Measurements from ENCODE around the gene HOXC6.

The HOXC6 gene

DNA sequence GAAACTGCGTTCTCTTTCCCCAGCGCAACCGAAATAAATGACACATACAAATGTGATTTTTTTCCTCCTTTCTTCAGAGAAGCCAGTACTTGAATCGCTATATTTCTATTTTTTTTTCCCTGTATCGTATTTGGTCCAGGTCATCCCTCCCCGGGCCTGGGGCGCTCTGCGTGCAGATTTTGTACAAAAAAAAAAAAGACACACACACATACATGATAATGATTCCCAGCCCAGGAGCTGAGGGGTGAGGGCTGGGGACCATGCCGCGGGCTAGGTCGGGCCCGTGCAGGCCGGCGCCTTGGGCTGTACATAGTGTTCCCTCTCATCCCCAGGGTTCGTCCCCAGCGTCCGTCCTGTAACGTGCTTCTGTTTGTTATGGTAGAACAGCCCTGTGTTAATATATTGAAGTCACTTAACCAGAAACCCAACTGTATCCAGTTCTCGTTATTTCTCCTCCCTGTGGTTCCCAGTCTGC lies 25.3 kb upstream of the HOXC6 start:
- no peak for DNase-seq

DNA sequence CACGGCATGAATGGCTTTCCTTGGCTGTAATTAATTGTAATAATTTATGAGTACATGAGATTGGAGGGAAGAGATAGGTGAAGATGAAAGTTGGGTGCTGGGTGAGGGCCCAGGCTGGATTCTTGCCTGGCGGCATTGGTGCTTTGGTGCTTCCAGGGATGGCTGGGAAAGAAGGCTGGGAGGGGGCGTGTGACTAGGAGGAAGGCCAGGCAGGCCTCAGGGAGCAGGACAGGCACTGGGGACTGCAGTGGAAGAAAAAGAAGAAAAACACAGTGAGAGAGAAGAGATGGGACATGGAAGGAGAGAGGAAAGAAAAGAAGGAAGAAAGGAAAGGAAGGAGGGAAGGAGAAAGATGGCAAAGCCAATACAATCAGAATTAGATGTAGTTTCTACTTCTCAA lies 24.6 kb upstream of the HOXC6 start:
- DNase-seq = no peak

DNA sequence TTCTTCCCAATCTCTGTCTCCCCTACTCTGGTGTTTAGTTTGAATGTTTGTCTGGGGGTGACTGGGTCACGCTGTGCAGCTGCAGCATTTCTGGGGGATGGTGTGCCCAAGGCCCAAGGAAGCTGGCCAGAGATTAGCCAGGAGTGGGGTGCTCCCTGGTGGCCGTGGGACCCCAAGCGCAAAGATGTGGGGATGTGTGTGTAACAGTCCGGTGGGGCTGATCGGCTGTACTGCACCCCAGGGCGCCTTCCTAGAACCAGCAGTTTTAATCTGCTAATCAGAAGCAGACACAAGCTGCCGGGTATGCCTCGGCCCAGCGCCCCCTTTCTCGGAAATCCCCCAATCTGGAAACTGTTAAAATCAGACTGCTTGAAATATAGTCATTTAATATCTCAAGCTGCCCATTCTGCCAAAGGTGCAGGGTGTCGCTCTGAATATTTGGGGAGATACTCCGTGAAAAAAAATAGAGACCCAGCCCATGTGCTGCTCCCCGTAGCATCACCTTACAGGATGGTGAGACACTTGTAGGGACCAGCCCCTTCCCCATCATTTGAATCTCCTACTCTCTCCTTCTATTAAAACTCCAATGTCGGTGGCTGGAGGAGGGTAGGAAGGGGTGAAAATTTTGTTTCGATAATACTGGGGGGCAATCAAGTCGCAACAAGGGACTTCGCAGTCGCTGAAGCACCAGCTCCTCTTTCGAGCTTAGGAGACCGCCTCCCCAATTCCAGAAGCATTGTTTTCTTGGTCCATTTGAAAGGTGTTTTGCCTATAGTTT lies 24.0 kb upstream of the HOXC6 start:
- no peak for DNase-seq

DNA sequence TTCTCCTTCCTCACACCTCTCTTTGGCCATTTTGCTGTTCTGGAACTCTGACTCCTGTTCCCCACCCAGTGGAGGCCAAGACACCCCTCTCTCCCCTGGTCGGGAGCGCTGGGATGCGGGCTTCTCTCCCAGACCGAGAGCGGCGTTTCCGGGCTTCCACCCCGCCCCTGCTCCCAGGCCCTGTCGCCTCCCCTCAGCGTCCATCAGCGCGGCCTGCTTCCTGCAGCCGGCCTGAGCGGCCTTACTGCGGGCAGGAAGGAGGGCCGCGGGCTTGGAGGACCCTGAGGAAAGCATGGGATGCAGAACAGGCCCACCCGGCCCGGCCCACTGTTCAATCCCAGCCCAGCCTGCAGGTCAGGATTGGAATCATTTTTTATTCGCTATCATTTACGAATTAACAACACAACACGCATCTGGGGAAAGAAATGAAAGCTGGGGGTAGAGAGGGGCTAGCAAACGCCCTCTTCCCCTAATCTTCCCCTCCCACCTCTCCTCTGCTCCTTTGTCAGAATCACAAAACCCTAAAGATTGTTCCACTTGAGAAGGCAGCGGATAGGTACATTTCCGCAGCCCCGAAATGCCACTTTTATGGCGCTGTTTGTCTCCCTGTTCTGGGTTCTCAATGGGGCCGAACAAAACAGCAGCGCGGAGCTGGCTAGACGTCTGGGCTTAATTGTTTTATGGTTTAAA lies 23.3 kb upstream of the HOXC6 start:
- no peak for DNase-seq

DNA sequence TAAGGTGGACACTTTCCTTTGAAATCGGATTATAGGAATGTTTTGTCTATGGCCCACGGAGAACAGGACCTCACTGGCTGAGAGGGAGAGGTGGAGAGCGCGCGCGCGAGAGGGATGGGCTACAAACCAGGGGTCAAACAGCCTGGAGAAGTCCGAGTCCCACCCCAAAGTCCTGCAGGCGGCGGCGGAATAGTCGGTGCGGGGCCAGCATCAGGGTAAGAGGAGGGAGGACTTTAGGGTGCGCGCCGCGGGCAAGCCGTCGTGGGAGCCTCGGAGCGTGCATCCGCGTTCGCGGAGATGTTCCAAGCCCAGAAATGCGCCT lies 22.7 kb upstream of the HOXC6 start:
- DNase-seq = no peak

DNA sequence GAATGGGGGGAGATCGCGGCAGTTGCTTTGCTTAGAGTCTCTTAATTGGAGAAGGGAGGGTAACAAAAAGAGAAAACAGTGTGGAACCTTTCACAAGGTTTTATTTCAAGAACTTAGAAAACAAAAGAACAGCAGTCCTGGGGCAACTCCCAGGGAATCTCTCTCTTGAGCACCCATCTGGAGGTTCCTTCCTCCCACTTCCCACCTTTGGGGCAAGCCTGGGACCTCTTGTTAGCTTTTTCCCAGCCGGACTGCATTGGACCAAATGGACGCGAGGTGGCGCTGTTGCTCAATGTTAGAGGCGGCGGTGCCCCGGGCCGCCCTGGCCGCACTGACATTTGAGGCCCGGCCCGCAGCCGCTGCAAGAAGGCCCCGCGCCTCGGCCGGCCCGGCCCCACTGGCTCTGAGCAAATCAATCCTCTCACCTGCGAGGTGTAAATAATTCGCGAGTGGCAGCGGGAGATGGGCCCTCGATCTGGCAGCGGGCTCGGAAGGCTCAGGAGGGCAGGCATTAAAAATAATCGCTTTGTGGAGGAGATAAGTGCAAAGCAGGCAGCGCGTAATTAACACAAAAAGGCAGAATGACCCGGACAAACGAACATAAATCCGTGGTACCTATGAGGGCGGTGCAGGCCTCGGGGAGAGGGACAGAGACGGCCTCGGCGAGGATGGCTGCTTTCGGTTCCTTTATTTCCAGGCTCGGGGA lies 22.2 kb upstream of the HOXC6 start:
- DNase-seq = peak; percentile 96

DNA sequence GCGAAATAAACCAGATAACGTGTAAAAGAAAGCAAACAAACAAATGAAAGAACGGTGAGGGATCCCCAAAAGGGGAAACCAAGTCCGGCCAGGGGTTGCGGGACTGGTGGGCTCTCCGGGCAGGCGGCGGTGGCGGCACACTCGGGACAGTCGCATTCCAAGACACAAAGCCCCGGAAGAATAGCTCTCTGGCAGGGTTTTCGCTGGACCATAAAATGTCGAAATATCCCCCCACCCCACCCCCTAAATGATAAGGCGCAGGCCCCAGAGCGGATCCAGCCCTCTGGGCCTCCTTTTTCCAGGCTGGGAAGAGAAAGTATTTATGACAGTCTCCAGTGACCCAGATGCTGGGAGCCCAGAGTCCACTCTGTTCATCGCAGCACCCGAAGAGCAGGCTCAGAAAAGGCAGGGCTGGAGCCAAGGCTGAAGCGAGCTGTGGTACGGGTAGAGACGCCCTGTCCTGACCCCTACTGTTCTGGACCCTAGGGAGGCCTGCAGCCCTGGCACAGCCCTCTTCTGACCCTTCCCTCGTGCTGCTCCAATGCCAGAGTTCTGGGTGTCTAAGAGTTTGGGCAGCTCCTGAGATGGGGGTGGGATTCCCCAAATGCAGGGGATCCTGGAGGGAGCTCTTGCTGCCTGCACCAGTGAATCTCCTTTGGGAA lies 21.6 kb upstream of the HOXC6 start:
- DNase-seq = no peak

DNA sequence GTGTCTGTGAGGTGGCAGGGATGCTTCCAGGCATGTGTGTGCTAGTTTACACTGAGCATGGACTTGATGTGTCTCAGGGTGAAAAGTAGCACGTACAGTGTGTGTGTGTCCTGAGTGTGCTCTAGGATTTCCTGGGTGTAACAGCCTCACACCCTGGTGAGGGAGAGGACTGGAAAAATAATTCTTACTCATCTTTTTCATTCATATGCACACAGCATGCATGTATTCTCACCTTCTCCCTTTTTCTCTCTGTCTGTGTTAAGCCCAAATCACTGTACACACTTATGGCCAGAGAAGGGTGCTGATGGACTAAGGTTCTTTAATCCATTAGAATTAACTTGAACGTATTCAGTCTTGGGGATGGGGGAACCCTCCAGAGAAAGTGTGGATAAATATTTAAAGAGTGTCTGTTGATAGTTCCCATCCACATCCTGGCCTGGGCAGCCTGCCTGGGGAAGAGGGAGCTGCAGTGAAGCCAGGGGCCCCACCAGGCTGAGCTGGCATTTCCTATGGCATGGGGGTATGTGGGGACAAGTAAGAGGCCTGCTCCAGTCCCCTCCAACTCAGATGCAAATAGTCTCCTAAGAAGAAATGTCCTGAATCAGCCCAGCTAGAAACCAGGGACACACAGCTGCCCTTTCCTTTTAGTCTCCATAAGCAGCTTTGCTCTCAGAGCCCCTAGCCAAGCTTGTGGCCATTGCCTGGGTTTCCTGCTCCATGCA lies 20.5 kb upstream of the HOXC6 start:
- no peak for DNase-seq

DNA sequence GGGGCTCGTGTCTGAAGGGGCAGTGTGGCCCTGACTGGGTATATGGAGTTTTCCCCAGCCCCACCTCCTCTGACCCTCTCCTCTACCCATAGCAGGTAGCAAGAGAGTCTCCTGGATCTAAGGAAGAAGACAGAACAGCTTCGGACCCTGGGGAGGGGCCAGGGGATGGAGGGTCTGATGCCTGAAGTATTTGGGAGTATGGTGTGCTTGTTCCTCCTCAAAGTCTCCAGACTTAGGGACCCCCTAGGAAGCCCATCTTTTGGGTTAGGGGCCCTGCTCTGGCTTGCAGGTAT lies 20.0 kb upstream of the HOXC6 start:
- no peak for DNase-seq

DNA sequence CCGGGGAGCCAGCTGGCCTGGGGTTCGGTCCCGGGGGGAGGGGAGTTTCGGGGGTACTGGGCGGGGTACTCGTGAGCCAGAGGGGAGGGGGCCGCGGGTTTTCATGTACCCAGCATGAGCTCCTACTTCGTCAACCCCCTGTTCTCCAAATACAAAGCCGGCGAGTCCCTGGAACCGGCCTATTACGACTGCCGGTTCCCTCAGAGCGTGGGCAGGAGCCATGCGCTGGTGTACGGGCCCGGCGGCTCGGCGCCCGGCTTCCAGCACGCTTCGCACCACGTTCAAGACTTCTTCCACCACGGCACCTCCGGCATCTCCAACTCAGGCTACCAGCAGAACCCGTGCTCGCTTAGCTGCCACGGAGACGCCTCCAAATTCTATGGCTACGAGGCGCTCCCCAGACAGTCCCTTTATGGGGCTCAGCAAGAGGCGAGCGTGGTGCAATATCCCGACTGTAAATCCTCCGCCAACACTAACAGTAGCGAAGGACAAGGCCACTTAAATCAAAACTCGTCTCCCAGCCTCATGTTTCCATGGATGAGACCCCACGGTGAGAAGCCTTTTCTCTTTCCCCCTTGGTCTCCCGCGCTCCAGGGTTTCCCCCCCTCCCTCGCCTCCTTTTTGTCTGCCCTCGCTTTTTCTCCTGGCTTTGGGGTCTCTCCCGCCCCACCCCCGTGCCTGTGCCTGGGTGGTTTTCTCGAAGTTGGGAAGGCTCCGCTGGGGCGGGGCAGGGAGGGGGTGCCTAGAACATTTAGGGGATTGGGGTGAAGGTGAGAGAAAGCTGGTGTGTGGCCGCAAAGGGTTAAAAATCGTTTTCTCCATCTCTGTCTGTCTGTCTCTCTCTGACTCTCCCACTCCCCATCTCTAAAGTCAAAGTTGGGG lies 18.8 kb upstream of the HOXC6 start:
- DNase-seq = no peak

DNA sequence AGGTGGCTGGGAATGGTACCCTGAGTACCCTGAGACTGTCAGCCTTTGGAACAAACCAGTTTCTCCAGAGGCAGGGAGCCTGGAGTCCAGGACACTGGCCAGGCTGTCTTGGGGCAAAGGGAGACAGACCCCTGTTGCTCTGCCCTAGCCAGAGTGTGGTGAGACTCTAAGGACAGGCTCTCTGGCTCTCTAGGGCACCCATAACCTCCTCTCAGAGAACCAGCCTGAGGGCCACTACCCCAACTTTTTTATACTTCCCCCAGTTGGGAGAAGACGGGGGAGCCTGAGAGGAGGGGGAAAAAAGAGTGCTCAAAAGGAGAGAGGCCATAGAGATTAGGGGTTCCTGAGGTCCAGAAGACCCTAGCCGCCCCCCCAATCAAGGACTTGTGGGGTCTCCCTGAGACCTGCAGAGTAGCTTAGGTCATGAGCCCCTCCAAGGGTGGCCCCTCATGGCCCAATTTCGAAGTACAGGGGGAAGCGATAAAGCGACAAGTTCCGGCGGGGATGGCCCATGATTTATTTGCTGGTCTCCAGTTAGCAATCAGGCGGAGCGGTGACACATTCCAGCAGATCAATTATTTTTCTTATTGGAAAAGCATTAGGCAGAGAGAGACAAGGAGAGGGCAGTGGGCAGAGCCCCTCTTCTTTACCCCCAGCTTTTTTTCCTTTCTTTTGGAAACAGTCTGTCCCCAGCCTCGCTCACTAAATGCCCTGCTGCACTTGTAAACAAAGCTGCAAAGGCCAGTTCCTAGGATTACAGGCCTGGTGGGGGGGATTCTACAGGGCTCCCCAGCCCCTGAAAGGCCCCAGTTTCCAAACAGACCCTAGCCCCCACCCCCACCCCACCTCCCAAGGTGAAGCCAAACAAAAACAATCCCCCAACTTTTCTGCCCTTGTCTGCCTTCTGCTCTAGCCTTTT lies 17.9 kb upstream of the HOXC6 start:
- no peak for DNase-seq

DNA sequence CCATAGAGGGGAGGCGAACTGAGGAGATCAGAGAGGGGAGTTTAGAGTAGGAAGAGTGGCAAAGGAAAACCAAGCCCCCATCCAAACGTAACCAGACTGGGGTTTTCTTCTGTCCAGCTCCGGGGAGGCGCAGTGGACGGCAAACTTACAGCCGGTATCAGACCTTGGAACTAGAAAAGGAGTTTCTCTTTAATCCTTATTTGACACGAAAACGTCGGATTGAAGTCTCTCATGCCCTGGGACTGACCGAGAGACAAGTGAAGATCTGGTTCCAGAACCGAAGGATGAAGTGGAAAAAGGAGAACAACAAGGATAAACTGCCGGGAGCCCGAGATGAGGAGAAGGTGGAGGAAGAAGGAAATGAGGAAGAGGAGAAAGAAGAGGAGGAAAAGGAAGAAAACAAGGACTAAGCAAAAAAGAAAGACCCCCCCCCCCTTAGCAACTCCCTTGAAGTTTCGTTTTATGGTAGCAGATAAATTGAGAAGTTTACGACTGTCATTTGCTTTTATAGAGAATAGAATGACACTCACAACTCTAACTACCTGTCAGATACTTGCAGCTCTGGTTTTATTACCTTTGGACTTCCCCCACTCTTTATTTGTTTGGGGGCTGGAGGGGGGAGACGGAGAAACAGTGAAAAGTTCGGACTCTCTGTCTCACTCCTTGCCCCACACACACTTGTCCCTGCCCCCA lies 17.1 kb upstream of the HOXC6 start:
- DNase-seq = no peak

DNA sequence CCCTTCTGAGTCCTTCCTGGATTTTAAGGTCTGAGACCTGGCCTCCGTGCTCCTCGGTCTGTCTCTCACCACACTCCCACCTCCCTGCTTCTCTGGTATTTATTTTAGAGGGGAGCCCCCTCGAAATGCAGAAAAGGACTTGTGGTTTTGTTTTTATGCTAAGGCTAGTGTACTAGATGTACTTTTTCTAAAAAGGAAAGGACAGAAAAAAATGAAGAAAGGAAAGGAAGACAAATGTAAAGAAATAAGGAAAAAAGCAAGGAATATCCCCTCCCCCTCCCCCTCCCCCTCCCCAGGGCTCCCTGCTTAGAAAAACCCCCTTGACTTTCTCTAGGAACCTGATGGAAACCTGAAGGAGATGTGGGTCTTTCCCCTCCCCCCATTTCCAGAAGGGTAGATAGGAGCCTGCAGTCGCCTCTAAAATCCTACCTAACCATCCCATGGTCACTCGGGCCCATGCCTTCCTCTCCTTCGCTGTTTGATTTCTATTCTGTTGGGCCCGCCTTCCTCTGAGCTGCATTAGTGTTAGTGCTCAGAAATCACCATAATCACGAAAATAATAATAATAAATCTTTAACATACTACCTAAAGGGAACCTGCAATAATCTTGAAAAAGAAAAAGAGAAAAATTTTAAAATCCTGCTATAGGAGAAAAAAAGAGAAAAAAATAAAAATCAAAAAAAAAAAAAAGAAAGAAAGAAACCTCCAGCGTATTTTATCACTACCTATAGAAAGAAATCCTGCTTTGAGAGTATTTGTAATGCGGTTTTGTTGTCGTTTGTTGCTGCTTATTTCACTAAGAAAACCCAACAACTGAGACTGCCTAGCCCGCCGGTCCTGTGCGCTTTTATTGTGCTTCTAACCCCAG lies 16.3 kb upstream of the HOXC6 start:
- DNase-seq = no peak

DNA sequence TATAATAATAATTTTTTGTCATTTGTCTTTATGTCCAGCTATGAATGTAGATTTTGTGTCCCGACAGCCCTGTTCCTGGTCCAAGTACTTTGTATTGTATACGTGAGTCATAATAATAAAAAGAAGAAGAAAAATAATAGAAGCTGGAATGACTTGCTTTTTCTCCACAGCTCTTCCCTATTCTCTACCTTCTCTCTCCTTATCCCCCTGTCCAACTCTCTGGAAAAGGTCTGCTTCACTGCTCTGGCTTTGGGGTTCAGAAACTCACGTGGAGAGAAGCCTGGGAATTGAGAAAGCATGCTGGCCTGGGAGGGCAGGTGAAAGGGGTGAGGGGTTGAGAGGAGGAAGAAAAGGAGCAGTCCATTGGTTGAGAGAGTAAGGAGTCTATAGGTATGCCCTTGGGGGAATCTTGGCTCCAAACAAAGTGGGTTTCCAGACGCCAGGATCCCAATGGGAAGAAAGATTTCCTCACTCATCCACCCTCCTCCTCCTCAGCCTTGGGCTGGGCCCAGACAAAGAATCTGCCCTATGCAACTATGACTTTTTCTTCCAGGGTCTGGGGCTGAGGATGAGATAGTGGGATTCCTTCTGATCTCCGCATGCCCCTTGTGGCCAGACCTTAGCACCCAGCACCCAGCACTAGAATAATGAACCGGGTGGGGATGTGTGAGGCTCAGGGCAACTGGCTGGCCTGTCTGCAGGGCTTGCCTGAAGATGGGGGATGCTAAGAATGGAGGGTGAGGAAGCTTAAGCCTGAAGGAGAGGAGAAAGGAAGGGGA lies 15.4 kb upstream of the HOXC6 start:
- DNase-seq = no peak

DNA sequence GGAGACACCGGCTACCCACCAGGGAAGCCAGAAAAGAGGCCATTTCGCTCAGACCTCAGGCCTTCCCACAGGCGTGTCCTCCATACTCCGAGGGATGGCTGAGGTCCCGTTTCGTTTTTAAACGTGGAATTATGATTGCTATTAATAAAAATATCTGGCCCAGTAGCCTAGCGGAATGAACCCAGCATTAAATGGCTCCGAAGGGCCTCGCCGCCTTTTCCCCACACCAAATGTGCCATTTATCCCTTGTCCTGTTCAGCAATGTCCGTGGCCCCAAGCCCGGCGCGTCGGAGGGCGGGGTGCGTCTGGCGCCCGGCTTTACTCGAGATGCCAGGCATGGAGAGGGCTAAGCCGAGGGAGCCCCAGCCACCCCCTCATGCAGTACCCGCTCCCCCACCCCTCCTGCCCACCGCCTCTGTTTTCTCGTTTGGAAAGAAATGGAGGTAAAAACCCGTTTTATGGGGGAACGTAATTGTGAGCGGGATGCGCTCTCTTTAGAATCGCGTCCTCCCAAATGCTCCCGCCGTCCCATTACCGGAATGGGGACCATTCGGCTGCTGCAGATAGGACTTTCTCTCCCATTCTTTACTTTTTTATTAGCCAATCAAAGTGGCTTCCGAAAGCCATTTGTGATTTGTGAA lies 13.7 kb upstream of the HOXC6 start:
- no peak for DNase-seq

DNA sequence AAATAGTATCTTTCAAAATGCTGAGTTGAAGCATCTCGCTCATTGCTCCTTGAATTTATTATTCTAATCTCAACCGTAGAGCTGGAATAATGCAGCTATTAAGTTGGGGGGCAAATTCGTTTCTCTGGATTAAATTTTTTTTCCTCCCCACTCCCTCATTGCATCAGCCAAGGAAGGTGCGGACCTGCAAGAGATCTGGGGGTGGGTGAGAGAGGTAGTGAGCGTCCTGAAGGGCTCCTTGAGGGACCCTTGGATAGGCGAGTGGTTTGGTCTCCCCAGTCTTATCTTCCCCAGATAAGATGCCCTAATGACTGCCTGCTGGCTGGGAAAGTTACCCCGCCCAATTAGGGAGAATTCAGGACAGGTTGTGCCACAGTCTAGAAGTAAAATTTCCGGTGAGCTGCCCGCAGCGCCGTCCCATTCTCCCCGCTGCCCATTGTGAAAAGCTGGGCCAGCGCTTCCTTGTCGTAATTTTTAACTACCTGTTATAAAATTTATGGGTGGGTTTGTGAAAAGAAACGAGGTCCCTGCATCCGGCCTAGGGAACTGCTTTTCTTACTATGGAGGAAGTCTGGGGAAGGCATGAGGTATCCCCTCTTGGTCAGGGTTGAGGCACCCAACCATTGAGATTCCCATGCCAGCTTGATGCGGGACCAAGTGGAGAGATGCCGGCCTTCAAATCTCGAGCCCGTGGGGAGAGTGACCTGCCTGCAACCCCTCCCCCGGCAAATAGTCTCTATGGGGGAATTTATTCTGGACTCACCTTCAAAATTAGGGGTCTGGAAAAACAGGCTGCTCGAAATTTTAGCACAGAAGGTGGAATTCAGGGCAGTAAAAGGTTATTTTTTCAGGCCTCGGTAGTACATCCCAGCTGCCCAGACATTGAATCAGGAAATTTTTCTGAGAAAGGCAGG lies 13.0 kb upstream of the HOXC6 start:
- DNase-seq = no peak

DNA sequence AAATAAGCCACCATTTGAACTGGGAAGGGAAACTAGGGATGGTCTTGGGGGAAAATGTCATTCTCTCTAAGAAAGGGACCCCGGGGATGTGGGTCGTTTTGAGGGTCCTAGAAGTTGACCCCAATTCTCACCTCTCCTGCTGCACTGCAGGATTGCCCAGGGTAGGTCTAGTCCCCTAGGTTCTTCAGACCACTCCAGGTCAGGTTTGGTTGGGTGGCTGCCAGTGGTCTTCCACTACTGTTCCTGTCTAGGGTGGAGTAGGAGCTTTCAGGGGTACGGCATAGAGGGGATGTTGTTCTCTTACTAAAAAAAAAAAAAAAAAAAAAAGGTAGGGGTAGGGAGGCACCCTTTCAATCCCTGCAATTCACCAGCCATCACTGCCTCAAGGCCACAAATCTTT lies 12.2 kb upstream of the HOXC6 start:
- no peak for DNase-seq
